GM23248 (cell line): Measurements from ENCODE around the gene AP3D1. TPM values are rescaled to one million over a fixed set of nuclear protein-coding genes. Genes with fewer than 3 reads are reported as not detected.

ENCODE experiments used
- DNase-seq: peaks from one replicate; pipeline ENCODE4 v3.0.0-alpha.2; 2015
- H2AFZ ChIP-seq: fragments of 200-600 bp; sonication (generic); 2 replicates; pipeline ENCODE4 v1.6.1; 2016; ENCODE audit warnings: antibody characterized with exemption
- H3F3A ChIP-seq: fragments of 200-600 bp; sonication (generic); 2 replicates; pipeline ENCODE4 v1.6.1; 2016; ENCODE audit warnings: mild to moderate bottlenecking, antibody characterized with exemption, mixed run types; ENCODE audit not compliant: insufficient read depth
- H3K27ac ChIP-seq: fragments of 200-600 bp; sonication (generic); 2 replicates; pipeline ENCODE4 v1.5.1; 2016; ENCODE audit warnings: mild to moderate bottlenecking
- H3K27me3 ChIP-seq: fragments of 200-600 bp; sonication (generic); replicated peaks from 2 replicates; pipeline ENCODE4 v1.6.1; 2016; ENCODE audit warnings: mild to moderate bottlenecking; ENCODE audit not compliant: insufficient read depth
- H3K36me3 ChIP-seq: fragments of 200-600 bp; sonication (generic); 2 replicates; pipeline ENCODE4 v1.6.1; 2016; ENCODE audit warnings: low read depth, mild to moderate bottlenecking
- H3K4me1 ChIP-seq: fragments of 200-600 bp; sonication (generic); 2 replicates; pipeline ENCODE4 v1.6.1; 2016; ENCODE audit warnings: mild to moderate bottlenecking; ENCODE audit not compliant: insufficient read depth
- H3K4me2 ChIP-seq: fragments of 200-600 bp; sonication (generic); one replicate; pipeline ENCODE4 v1.6.1; 2016; ENCODE audit warnings: mild to moderate bottlenecking; ENCODE audit not compliant: unreplicated experiment
- H3K4me3 ChIP-seq: fragments of 200-600 bp; sonication (generic); 2 replicates; pipeline ENCODE4 v1.5.1; 2016; ENCODE audit warnings: mild to moderate bottlenecking
- H3K79me2 ChIP-seq: fragments of 200-600 bp; sonication (generic); 2 replicates; pipeline ENCODE4 v1.6.1; 2016; ENCODE audit warnings: mild to moderate bottlenecking; ENCODE audit not compliant: insufficient read depth
- H3K9ac ChIP-seq: fragments of 200-600 bp; sonication (generic); 2 replicates; pipeline ENCODE4 v1.6.1; 2016; ENCODE audit warnings: mild to moderate bottlenecking
- H3K9me2 ChIP-seq: fragments of 200-600 bp; sonication (generic); 2 replicates; pipeline ENCODE4 v1.6.1; 2016; ENCODE audit warnings: mixed run types, mild to moderate bottlenecking, moderate library complexity; ENCODE audit not compliant: insufficient read depth
- H3K9me3 ChIP-seq: fragments of 200-600 bp; sonication (generic); one replicate; pipeline ENCODE4 v1.6.1; 2017; ENCODE audit warnings: low read depth
- H4K20me1 ChIP-seq: fragments of 200-600 bp; sonication (generic); 2 replicates; pipeline ENCODE4 v1.6.0; 2016; ENCODE audit not compliant: insufficient read depth
- EZH2 ChIP-seq: fragments of 200-600 bp; sonication (generic); IDR thresholded peaks from 2 replicates; pipeline ENCODE4 v1.6.1; 2018; ENCODE audit warnings: antibody characterized with exemption, mild to moderate bottlenecking; ENCODE audit not compliant: insufficient read depth, poor library complexity, severe bottlenecking
- EZH2phosphoT487 ChIP-seq: fragments of 200-600 bp; sonication (generic); IDR thresholded peaks from 2 replicates; pipeline ENCODE4 v1.6.1; 2018; ENCODE audit warnings: antibody characterized with exemption, moderate library complexity, mild to moderate bottlenecking, low read depth; ENCODE audit not compliant: insufficient read depth
- WGBS, 2 experiments: methylation state at CpG; one replicate each; pipeline ENCODE4 v1.1.6; 2015 to 2017; ENCODE audit warnings: low lambda C conversion rate in 2 of 2, low coverage in 1 of 2; ENCODE audit errors: missing lambda C conversion rate in 2 of 2; 5-methylcytosine and 5-hydroxymethylcytosine counted together
- in situ Hi-C: fragments of 300-500 bp; cut with MboI; formaldehyde crosslinking; loops from 2 replicates; pipeline ENCODE4 v1.15.0; 2020
- polyA plus RNA-seq: library from polyadenylated mRNA; unstranded; fragments of >200 nt; fragmentation: Nextera tagmentation; extraction: Ambion mirVana; gene quantifications from 2 replicates; pipeline ENCODE4 v1.2.1, GENCODE V29; 2016
- total RNA-seq: library from RNA; depleted of rRNA; stranded (reverse); fragments of >200 nt; shearing (Covaris generic); gene quantifications from 2 replicates; pipeline ENCODE4 v1.2.3, GENCODE V29; 2014

AP3D1 gene
- total and polyA plus RNA-seq, 2 experiments from 2014 or later = 79.0 to 97.6 TPM

DNA sequence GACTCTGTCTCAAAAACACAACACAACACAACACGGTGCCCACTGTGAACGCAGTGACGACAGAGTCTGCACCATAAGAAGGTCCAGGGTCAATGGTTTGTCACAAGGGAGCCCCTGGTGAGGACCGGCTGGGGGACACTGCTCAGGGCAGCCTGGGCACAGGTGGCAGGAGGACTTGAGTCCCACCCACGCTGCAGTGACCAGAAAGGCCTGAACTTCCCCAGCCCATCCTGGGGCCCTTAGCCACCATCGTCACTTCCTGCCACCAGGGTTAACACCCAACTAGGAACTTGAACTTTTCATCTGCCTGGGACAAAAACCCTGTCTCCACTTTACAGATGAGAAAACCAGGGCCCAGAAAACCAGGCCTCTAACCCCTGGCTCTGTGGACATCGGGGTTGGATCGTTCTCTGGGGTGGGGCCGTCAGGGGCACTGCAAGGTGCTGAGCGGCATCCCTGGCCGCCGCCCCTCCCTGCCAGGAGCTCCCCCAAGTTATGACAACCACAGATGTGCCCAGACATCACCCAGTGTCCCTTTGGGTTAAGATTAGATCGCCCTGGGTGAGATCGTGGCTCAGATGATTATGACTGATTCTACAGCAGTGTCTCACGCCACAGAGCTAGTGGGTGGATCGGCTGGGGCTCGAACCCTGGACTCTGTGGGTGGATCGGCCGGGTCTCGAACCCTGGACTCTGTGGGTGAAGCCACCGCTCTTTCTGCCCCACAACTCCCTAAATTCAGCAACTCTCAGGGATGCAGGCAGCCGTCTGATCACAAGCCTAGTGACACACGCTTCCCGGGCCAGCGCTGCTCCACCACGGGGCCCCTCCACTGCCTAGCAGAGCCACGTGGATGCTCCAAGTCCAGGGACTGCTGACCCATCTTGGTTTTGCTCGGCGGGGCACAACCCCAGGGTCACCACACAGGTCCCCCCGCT is 69.2 kb downstream of the AP3D1 start:
- Histone ChIP-seq H3K27me3 (no peaks in the 10 kb centered on the region), H4K20me1 (no peaks in the 10 kb centered on the region), H3K4me1 (peaks cover 14% of the 10 kb centered on the region; the same call in 1 of the 2 replicates), H3K36me3 (no peaks in the 10 kb centered on the region; the same call in 1 of the 2 replicates), H2AFZ (no peak overlapping the region), H3K9ac (no peak overlapping the region), H3K4me2 (no peak overlapping the region), H3K27ac (no peak overlapping the region), H3K79me2 (peaks cover 70% of the 10 kb centered on the region), H3F3A (0 out of 2 replicates have a peak, but pooled peaks cover under 1% of the 10 kb centered on the region), H3K9me2 (no peaks in the 10 kb centered on the region), H3K9me3 (no peaks in the 10 kb centered on the region), H3K4me3 (no peak overlapping the region)
- TF ChIP-seq EZH2phosphoT487 (no peak), EZH2 (no peak)
- DNase-seq = no peak
- in situ Hi-C loops = loop anchor here (10.0 kb wide), 1 partner anchor 147 kb away; no protein-coding TSS in a partner anchor
- WGBS, 2 experiments = 92 to 94% methylated on average over 29 to 30 of the region's 30 CpGs

GRCh38 chr19:2080336-2080988 is 70.9 kb downstream of the AP3D1 start:
- in situ Hi-C loops = loop anchor here (10.0 kb wide), 1 partner anchor 146 kb away; no protein-coding TSS in a partner anchor
- Histone ChIP-seq H3K27ac (no peak overlapping the region), H3K9me2 (no peaks in the 10 kb centered on the region), H3F3A (no peaks in the 10 kb centered on the region), H2AFZ (no peak overlapping the region), H3K4me1 (peaks cover 8% of the 10 kb centered on the region; the same call in 1 of the 2 replicates), H4K20me1 (no peaks in the 10 kb centered on the region), H3K79me2 (peaks cover 58% of the 10 kb centered on the region), H3K36me3 (peaks cover 6% of the 10 kb centered on the region; the same call in 1 of the 2 replicates), H3K9ac (no peak overlapping the region), H3K27me3 (no peaks in the 10 kb centered on the region), H3K4me2 (no peak overlapping the region), H3K9me3 (no peaks in the 10 kb centered on the region), H3K4me3 (no peak overlapping the region)
- DNase-seq = no peak
- WGBS, 2 experiments = 80 to 83% methylated on average over 23 of the region's 23 CpGs
- TF ChIP-seq EZH2phosphoT487 = no peak
- no peak for TF ChIP-seq EZH2

- no peak overlapping the region for H3K4me3 ChIP-seq
- H3K9me3 ChIP-seq = no peaks in the 10 kb centered on the region
- H3K79me2 ChIP-seq = peaks cover 52% of the 10 kb centered on the region
- H3K27me3 ChIP-seq = no peaks in the 10 kb centered on the region
- H3K9ac ChIP-seq = no peak overlapping the region
- no peaks in the 10 kb centered on the region for H4K20me1 ChIP-seq
- no peak overlapping the region for H3K4me2 ChIP-seq
- no peak for DNase-seq
- H3K4me1 ChIP-seq = 0 out of 2 replicates have a peak, but pooled peaks cover 2% of the 10 kb centered on the region
- no peaks in the 10 kb centered on the region for H3K9me2 ChIP-seq
- WGBS, 2 experiments = 80% methylated on average over 23 of the region's 23 CpGs
- H2AFZ ChIP-seq = no peak overlapping the region
- H3K36me3 ChIP-seq = peaks cover 10% of the 10 kb centered on the region; the same call in 1 of the 2 replicates
- in situ Hi-C loops = loop anchor here (10.0 kb wide), 1 partner anchor 145 kb away; no protein-coding TSS in a partner anchor
- no peak for TF ChIP-seq EZH2phosphoT487
- TF ChIP-seq EZH2 = no peak
- H3K27ac ChIP-seq = no peak overlapping the region
- no peaks in the 10 kb centered on the region for H3F3A ChIP-seq
These were observed 71.5 kb downstream of the AP3D1 start for GRCh38 chr19:2079865-2080301.
